ENCODE measurements around the gene CDH13.

Gene CDH13

DNA sequence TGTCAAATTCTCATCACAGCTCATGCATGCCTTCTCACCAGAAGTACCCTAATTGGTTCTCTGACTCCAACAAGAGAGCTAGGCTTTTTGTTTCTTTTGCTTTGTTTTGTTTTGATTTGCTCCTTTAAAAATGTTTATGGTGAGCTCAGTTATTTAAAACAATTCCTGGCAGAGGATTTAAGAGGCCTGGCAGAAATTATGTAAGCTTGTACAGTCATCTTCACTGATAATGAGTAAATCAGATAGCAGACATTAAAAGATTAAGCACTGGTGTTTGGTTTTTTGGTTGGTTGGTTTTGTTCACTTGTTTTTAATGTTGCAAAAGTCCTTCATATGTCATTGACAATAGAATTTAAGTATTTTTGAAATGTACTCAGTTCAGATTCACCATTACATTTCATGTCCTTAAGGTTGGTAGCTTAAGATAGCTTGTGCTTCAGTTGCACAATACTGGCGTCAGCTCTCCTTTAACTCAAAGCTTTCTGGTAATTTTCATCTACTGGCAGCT lies 378.9 kb downstream of the CDH13 start:
- no peak for DNase-seq

DNA sequence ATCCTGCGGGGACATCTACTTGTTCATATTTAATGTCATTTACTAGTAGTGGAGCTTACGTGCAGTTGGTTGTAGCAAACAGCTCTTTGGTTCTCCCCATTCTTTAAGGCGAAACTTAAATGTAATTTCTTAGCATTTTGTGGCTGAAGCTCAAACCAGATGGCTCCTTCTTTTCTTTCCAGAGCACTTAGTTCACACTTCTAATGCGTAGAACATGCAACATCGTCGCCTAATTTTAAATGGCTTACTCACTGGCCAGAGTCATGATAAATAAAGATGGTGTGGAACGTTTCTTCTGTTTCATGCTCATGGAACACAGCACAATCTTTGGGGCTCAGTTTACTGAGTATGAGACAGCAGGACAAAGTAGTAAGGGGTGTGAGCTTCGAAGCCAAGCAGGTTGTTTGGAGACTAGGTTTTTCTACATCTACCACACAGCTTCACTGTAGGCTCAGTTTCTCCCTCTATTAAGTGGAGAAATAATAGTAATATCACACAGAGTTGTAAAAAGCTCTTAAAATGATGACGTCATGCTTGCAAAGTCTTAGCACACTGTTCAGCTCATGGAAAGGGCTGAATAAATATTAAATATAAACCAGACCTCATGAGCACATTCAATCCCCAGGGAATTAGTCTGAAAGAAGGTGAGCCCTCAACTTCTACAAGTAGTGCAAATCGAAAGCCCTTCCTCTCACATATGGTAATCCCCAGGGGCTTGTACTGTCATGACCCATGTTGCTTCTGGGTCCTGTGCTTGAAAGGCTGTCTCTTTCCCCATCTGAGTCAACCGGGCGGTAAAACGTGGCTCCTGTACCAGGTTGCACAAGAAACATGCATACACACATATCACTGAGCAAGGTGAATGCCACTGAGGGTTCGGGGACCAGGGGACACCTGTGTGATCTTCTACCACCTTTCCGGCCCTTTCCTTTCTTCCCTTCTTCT lies 384.3 kb downstream of the CDH13 start:
- DNase-seq, result no peak

DNA sequence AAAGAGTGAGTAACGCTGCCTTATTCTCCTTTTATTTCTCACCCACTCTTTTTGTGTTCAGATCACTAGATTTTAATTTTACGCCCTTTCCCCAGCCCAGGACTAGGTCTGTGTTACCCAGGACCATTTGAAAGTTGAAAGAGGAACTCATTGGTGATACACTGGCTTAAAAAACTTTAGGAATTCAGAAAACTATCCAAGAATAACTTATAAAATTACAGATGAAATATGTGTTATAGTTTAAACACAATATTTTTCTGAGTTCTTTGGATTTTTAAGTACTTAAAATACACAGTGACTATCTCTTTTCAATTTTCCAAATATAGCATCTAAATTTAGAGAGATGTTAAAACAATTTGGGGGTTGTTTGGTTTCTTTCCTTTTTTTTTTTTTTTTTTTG lies 385.2 kb downstream of the CDH13 start:
- DNase-seq, result no peak

DNA sequence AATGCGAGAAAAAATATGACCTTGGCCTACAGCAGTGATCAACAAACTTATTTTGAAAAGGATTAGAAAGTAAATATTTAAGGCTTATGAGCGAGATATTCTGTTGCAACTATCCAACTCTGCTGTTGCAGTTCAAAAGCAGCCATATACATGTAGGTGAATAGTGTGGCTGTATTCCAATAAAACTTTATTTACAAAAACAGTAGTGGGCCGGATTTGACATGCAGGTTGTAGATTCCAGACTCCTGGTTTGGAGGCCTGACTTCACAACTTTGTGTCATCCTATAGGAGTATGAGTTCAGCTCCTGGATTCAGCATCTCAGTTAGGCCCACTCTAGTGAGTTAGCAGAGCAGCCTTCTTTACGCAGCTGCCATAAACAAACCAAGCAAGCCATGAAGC lies 386.3 kb downstream of the CDH13 start:
- no peak for DNase-seq

DNA sequence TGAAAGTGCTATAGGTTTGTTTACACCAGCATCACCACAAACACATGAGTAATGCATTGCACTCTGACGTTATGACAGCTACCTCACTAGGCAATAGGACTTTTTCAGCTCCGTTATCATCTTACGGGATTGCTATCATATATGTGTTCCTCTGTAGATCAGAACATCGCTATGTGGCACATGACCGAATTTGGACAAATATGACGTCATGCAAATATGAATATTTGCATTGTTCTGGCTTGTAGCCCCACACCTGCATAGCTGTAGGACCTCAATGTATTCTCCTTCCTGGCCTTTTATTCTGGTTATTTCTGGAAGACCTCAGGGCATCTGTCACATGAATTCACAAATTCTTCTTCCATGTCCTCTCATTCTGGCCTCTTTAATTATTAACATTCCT lies 393.2 kb downstream of the CDH13 start:
- DNase-seq, result no peak

DNA sequence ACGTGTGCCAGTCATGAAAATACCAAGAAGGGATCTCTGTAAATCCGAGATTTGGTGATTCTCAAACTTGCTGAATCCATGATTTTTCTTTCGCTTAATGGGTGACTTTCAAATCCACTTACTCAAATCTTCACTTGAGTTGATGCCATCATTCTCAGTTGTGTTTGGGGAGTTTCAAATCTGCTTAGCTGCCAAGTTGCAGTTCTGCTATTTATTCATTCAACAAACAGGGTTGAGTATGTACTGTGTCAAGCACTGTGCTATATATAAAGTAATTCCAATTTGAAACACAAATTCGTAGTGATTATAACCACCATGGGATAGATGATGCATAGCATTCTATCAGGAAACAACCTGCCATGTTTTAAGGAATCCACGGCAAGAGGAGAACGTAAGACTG lies 394.3 kb downstream of the CDH13 start:
- DNase-seq, result no peak

DNA sequence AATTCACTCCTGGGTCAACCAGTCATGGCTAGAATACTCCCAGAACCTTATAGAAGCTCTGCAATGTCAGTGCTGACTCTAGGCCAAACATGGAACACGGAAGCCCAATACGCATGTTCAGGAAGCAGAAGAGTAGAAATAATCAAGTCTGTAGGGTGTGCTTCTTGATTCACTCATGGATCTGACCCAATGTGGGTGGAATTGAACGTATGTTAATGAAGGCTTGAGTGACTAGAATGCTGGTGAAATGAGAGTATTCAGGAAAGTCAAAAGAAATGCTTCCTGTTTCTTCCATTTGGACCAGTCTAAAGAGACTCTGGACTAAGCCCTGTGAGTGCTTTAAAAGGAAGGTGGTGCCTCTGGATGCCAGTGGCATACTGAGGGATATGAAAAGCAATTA lies 395.0 kb downstream of the CDH13 start:
- no peak for DNase-seq

DNA sequence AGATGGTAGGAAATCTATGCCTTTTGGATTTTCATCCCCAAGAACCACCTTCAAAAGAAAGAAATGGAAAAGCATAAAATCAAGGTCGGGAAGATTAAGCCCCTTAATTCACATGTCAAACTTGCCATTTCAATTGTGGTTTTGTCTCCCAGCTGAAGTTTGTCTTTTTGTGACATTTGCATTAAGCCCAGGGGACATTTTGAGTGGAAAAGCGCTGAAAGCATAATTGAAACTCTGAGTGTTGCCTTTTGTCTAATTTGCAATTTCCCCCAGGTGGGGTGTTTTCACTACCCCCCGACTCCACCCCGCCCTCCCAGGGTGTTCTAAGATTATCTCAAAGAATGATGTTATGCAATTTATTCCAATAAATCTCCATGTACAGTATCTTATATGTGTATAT lies 396.2 kb downstream of the CDH13 start:
- no peak for DNase-seq

DNA sequence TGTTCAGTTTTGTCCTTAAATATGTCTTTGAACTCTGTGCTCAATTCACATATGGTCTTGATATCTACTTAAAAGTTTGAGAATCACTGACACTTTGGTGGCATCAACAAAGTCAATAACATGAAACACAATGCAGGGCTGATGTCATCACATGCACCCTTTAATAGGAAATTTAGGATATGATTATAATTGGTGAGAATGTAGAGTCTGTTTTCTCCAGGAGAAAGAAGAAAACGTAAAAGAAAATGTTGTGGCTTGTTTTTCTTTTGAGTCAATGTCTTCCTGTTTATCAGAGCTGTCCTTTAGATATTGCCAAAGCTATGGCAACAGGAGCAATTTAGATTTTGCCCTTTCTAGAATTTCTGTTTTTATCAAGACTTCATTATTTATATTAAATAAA lies 396.9 kb downstream of the CDH13 start:
- DNase-seq, result no peak

DNA sequence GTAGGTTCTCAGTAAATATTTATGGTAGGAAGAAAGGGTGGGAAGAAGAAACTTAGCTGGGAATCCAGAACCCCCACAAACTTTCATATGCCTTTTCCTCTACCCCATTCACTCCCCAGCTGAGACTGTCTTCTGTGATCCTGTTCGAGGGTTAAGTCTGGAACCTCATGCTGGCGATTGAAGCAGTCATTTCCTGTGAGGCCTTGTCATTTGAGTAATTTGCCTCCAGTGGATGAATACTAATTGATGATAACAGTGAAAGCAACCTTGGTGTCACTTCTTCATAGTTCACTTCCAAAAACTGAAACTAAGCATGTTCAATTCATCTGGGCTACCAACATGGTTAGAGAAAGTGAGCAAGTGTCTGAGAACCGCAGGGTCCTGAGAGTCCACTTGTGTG lies 401.2 kb downstream of the CDH13 start:
- DNase-seq, result no peak

DNA sequence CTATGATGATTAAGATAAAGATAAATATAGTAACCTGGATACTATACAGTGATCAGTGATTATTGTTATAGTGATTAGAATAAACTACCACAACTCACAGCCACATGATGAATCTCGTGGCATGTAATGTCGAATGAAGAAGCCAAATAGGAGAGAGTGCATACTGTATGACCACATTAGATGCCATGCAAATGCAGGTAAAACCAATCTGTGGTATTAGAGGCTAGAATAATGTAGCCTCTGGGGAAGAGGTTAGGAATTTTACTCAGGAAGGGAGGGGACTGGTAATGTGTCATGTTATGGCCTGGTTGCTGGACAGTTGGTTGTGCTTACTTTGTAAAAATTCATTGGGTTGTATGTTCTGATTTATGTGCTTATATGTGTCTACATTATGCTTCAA lies 402.7 kb downstream of the CDH13 start:
- DNase-seq, result no peak

DNA sequence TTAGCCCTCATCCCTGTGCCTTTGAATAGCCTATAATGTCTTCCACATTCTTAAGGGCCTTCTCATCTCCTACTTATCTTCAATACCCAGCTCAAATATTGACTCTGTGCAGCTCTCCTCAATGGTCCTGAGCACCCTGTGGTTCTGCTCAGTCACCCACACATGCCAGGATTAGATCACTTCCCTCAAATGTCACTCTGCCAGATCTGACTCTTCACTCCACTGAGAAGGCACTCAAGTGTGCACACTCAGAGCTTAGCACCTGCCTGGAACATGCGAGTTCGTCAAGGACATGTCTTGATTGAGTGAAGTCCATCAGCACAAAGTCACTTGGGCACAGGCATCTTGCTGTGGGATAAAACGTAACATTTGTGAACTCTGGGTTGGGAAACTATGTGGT lies 404.8 kb downstream of the CDH13 start:
- DNase-seq, result no peak

DNA sequence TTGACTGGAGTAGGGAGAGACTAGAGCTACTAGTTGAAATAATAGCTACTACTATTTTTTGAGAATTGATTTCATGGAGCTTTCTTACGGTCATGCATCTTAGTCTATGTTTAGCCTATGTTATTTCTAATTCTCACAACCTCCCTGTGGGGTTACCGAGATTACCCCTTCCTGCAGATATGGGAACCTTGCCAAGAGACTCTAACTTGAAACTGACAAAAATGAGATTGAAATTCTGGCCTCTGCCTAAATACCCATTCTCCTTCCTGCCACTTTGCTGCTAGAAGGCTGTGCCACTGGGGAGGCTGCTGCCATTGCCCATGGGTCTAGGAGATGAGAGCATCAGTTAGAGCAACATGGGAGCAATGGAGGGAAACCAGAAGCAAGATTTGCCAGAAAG lies 410.3 kb downstream of the CDH13 start:
- DNase-seq, result no peak

DNA sequence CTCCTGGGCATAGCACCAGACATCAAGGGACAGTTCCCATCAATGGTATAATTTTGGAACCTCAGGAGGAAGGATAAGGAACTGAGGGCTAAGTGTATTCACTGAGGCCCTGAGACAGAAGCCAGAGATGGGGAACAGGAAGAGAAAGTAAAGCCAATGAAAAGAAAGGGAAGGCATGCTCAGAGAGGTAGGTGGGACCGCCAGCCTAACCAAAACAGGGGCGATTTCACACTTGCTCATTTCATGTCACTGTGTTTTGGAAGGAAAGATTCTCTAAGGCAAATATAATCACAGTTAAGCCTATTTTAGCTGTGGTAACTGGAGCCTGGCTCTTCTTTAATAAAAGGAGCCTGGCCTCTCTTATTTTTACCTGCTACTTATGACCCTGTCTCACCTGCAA lies 411.1 kb downstream of the CDH13 start:
- DNase-seq, result no peak

DNA sequence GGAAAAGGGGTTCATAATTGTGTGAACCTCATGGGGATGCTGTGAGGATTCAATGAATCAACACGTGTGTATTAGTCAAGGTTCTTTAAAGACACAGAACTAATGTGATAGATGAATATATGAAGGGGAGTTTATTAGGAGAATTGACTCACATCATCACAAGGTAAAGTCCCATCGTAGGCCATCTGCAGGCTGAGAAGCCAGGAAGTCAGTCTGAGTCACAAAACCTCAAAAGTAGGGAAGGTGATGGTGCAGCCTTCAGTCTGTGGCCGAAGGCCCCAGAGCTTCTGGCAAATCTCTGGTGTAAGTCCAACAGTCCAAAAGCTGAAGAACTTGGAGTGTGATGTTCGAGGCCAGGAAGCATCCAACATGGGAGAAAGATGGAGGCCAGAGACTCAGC lies 413.4 kb downstream of the CDH13 start:
- DNase-seq, result no peak

DNA sequence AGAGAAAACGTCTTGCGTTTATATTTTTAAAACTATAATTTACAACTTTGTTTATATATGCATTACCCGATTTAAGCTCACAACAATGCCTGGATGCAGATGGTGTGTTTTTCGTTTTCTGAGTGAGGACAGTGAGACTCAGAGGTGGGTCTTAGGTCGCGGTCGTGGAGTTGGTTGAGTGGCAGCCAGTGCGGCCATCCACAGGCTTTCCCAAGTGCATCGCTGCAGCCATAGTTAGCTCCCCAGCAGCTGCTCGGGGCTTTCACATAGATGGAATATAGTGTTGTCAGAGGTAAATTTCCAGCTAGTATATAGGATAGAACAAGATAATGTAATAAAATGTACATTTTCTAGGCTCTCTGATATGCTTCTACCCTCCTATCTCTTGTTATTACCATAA lies 417.8 kb downstream of the CDH13 start:
- no peak for DNase-seq

DNA sequence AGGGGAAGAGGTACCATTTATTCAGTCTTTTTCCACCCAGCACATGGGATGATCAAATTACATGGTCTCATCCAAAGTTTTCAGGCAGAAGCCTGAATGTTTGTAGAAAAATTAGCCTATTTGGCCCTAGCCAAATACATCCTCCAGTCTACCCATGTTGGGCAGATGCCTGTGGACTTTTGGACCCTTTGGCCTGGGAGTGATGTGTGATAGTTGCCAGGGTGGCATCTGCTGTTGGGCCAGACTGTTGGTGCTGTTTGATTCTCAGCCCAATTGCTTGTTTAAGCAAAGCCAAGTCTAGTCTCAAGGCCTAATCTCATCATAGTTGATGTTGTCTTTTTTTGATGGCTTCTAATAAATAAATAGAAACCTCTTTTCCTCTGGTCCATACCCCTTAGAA lies 419.0 kb downstream of the CDH13 start:
- DNase-seq, result no peak

DNA sequence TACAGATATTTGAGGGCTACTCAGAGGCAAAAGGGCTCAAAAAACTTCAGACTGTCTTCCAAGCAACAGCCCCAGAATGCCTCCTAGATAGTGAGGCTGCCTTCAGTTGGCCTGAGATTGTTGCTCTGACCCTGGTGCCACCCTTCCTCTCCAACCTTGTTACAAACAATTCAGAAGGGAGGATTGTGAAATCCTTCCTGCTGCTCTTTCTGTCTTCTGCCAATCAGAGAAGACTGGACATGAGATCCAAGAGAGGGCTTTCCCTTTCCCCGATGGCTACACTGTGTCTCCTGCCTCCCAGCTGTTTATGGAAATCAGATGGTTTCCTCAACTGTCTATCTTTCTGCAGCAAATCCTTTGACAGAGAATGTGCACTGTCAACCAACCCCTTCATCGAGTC lies 419.9 kb downstream of the CDH13 start:
- no peak for DNase-seq

DNA sequence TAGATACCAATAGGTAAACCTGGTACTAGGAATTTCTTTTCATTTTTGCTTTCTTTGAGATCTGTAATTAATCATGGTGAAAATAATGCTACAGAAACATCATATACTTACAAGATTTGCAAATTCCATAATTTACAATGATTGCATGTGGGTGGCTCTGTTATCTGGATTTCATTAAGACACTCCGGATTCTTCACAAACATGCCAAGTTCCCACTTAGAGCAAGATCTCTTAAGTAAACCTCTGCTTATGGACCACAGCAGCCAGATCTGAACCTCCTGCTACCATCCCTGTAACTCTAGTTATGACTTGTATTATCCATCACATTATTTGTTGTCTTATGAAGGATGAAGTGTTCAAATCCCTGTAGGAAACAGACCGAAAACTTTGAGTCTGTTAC lies 424.7 kb downstream of the CDH13 start:
- no peak for DNase-seq

DNA sequence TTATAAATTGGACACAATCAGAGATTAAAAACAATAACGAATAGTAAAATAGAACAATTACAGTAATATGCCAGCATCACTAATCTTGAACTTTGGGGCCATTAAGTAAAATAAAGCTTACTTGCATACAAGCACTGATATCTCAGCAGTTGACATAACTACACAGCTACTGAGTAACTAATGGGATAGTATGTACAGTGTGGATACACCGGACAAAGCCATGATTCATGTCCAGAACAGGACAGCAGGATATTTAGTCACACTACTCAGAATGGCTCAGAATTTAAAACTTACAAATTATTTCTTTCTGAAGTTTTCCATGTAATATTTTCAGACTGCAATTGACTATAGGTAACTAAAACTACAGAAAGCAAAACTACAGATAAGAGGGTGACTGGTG lies 427.5 kb downstream of the CDH13 start:
- DNase-seq, result no peak

DNA sequence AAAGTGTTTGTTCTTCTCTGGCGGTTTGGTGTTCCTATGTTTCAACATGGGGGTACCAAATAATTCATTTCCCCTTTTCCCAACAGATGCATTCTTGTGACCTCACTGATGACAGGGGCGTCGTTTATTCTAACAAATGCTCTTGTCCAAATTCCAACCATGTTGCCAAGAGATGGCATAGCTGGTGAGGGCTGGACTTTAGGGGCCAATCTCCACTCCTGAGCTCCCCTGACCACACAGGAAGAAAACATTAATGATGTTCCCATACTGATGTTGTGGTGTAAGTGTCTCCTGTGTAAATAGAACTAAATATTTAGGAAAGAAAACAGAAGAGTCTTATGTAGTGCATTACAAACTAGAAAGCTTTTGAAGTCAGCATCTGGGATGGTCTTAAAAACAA lies 431.6 kb downstream of the CDH13 start:
- DNase-seq, result no peak

DNA sequence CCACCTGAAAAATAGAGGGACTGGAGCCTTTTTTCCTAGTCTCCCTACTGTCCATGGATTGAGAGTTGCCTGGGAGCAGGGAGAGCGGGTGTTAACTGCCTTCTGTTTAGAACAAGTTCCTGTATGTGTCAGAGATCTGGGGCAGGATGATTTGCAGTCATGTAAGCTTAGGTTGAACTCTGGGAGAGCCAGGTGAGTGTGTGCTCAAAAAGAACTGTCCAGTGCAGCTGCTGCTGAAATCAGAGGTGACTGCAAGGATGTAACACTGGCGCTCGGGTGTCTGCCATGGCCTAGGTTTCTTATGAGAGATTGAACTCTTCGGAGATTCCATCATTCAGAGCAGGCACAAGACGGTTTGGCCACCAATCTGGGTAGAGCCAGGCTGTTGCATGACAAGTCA lies 432.5 kb downstream of the CDH13 start:
- no peak for DNase-seq

DNA sequence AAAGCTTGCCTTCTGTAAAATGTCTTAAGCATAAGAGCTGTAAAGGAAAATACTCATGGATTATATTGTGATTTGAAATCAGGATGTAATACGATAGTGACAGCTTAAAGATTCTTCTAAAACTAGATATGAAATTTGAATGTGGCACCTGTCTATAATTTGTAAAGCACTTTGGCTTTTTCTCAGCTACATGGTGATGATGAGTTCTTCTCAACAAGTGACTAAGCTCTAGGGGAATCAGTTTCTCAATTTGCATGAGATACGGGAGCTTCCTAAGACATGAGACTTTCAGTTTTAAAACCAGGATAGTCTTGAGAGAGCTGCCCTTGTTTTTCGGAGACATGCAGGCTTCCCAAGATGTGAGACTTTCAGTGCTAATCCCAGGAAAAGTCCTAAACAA lies 439.2 kb downstream of the CDH13 start:
- DNase-seq, result no peak

DNA sequence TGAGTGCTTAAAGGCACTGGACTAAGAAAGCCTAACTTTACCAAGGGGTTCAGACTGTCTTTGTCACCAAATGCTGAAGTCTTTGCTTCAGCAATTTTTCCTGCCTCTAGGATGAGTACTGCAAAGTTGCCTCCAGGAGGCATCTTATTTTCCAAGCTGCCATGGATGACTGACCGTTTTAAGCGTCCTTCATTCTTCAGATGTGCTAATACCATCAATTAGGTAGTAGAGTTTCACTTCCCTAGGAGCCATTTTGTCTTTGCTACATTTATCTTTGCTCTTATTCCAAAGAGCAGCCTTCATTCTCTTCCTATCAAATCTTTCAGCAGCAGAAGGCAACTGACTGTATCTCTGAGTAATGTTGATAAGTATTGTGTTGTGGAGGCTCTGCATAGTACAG lies 440.1 kb downstream of the CDH13 start:
- no peak for DNase-seq

DNA sequence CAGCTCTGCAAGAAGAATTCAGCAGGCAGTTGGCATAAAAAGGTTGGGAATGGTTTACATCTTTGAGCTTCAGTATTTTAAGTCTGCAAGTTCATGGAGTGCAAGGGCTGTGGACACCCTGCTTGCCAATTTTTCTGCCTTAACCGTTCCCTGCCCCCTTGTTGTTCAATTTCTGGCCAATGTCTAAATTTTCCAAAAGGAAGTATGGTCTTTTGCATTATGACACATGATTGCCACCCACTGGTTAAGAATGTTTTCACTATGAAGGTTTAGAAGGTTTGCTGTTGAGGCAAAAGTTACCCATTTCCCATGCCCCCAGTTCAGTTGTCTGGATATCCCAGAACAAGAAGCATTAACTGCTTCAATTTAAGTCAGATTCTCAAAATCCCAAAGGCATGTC lies 441.9 kb downstream of the CDH13 start:
- DNase-seq, result no peak

Measured in CD4-positive, alpha-beta T cell treated with Interleukin-15 for 1 hour (primary cell).